ENCODE measurements around the gene HSDL2.

HSDL2 gene

DNA sequence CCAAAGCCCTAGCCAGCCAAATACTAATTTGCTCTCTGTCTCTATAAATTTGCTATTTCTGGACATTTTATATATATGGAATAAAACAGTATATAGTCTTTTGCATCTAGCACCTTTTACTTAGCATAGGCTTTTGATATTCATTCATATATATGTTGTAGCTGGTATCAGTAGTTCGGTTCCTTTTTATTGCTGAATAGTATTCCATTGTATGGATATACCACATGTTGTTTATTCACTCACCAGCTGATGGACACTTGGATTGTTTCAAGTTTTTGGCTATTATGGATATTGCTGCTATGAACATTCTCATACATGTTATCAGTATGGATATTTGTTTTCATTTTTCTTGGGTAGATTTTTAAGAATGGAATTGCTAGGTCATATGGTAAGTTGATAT is 82.9 kb downstream of the HSDL2 start:
- Histone ChIP-seq H3K36me3 (ENCODE audit: control insufficient read depth in 1 of 2, insufficient read depth in 2 of 2, low read length in 2 of 2) (peaks cover 9 to 50% of the 10 kb centered on the region in 2 donors), H3K9me3 (ENCODE audit: control insufficient read depth in 1 of 2, low read length in 2 of 2) (peaks cover 0 to 3% of the 10 kb centered on the region in 2 donors), H3K27me3 (ENCODE audit: low read depth, low read length) (no peaks in the 10 kb centered on the region), H3K4me1 (ENCODE audit: control insufficient read depth in 1 of 2, insufficient read depth in 2 of 2, low read length in 2 of 2) (no peaks in the 10 kb centered on the region), H3K4me3 (ENCODE audit: low read depth in 1 of 2, low read length in 2 of 2) (no peak overlapping the region), H3K27ac (ENCODE audit: low read length) (no peak overlapping the region)

DNA sequence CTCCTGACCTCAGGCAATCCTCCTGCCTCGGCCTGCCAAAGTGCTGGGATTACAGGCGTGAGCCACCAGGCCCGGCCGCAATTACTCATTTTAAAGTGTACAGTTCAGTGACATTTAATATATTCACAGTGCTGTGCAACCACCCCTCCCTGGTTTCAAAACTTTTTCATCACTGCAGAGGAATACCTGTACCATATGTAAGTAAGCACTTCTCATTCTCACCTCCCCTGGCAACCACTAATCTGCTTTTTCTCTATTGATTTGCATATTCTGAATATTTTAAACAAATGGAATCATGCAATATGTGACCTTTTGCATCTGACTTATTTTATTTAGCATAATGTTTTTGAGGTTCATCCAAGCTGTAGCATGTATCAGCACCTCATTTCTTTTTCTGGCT is 85.4 kb downstream of the HSDL2 start:
- Histone ChIP-seq H3K4me3 (ENCODE audit: low read depth in 1 of 2, low read length in 2 of 2) (no peak overlapping the region), H3K27ac (ENCODE audit: low read length) (no peak overlapping the region), H3K9me3 (ENCODE audit: control insufficient read depth in 1 of 2, low read length in 2 of 2) (peaks cover 0 to 3% of the 10 kb centered on the region in 2 donors), H3K27me3 (ENCODE audit: low read depth, low read length) (no peaks in the 10 kb centered on the region), H3K4me1 (ENCODE audit: control insufficient read depth in 1 of 2, insufficient read depth in 2 of 2, low read length in 2 of 2) (no peaks in the 10 kb centered on the region), H3K36me3 (ENCODE audit: control insufficient read depth in 1 of 2, insufficient read depth in 2 of 2, low read length in 2 of 2) (peaks cover 4 to 33% of the 10 kb centered on the region in 2 donors)

DNA sequence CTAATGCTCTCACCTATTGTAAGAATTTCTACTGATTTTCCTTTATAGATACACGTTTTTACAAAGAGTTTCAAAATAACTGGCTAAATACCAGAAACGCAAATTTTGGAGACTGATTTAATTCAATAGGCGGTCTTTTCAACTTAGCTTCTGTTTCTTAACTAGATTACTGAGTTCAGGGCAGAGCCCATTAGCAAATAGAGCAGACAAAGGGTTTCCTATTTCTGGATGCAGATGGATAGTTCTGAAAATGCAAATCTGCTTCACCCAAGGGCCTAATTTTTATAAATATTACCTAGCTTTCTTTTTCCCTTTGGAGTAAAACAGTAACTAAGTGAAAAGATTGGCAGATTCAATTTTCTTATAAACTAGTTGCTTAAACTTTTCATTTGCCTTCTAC is 93.1 kb downstream of the HSDL2 start:
- peaks cover 4 to 31% of the 10 kb centered on the region in 2 donors for H3K36me3 ChIP-seq (ENCODE audit: control insufficient read depth in 1 of 2, insufficient read depth in 2 of 2, low read length in 2 of 2)
- H3K9me3 ChIP-seq (ENCODE audit: control insufficient read depth in 1 of 2, low read length in 2 of 2) = peaks cover 6 to 7% of the 10 kb centered on the region in 2 donors
- no peak overlapping the region for H3K27ac ChIP-seq (ENCODE audit: low read length)
- no peaks in the 10 kb centered on the region for H3K27me3 ChIP-seq (ENCODE audit: low read depth, low read length)
- H3K4me3 ChIP-seq (ENCODE audit: low read depth in 1 of 2, low read length in 2 of 2) = no peak overlapping the region
- no peaks in the 10 kb centered on the region for H3K4me1 ChIP-seq (ENCODE audit: control insufficient read depth in 1 of 2, insufficient read depth in 2 of 2, low read length in 2 of 2)

DNA sequence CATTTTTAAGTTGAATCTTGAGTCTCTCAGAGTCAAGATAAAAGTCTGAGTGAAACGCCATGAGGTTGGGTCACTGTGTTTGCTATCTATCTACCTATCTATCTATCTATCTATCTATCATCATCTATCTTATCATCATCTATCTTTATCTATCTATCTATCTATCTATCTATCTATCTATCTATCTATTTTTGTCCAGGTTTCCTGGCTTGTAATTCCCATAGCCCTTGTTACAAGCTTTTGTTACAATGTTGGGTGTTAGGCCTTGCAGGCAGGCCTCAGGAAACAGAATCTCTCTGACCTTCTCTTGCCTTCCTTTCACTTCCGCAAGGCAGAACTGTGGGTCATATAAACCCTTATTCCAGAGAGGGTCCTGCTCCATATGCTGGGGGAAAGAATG is 94.1 kb downstream of the HSDL2 start:
- Histone ChIP-seq H3K36me3 (ENCODE audit: control insufficient read depth in 1 of 2, insufficient read depth in 2 of 2, low read length in 2 of 2) (peaks cover 0 to 31% of the 10 kb centered on the region in 2 donors), H3K4me1 (ENCODE audit: control insufficient read depth in 1 of 2, insufficient read depth in 2 of 2, low read length in 2 of 2) (no peaks in the 10 kb centered on the region), H3K27me3 (ENCODE audit: low read depth, low read length) (no peaks in the 10 kb centered on the region), H3K27ac (ENCODE audit: low read length) (no peak overlapping the region), H3K9me3 (ENCODE audit: control insufficient read depth in 1 of 2, low read length in 2 of 2) (peaks cover 6 to 11% of the 10 kb centered on the region in 2 donors), H3K4me3 (ENCODE audit: low read depth in 1 of 2, low read length in 2 of 2) (no peak overlapping the region)

DNA sequence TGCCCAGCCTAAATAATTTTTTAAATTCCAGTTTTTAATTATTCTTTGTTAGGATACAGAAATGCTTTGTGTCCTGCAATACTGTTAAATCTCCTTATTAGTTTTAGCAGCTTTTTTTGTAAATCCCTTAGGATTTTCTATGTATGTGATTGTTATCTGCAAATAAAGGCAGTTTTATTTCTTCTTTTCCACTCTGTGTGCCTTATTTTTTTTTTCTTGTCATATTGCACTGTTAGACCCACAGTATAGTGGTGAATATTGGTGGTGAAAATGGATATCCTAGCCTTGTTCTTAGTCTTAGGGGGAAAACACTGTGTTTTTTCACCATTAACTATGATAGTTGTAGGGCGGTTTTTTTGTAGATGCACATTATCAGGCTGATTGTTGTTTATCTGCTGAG is 95.4 kb downstream of the HSDL2 start:
- peaks cover 6 to 11% of the 10 kb centered on the region in 2 donors for H3K9me3 ChIP-seq (ENCODE audit: control insufficient read depth in 1 of 2, low read length in 2 of 2)
- peaks cover 0 to 31% of the 10 kb centered on the region in 2 donors for H3K36me3 ChIP-seq (ENCODE audit: control insufficient read depth in 1 of 2, insufficient read depth in 2 of 2, low read length in 2 of 2)
- H3K27me3 ChIP-seq (ENCODE audit: low read depth, low read length) = no peaks in the 10 kb centered on the region

DNA sequence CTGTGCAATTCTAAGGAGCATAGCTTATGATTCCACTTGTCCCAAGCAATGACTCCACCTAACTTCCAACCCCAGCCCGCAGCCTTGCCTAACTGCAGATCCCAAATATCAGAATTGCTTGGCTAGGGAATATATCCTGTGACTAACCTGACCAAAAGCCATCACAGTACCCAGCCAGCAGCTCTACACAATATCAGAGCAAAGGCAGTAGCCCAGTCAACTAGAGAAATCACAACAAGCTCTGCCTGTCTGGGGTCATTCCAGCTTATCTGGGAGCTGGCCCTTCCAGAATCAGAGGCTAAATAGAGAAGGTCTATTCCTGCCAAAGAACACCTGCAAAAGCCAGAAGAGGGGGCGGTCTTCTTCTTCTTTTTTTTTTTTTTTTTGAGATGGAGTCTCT is 97.4 kb downstream of the HSDL2 start:
- H3K4me1 ChIP-seq (ENCODE audit: control insufficient read depth in 1 of 2, insufficient read depth in 2 of 2, low read length in 2 of 2) = no peaks in the 10 kb centered on the region
- peaks cover 6 to 11% of the 10 kb centered on the region in 2 donors for H3K9me3 ChIP-seq (ENCODE audit: control insufficient read depth in 1 of 2, low read length in 2 of 2)
- H3K27me3 ChIP-seq (ENCODE audit: low read depth, low read length) = no peaks in the 10 kb centered on the region
- H3K27ac ChIP-seq (ENCODE audit: low read length) = no peak overlapping the region
- peaks cover 0 to 18% of the 10 kb centered on the region in 2 donors for H3K36me3 ChIP-seq (ENCODE audit: control insufficient read depth in 1 of 2, insufficient read depth in 2 of 2, low read length in 2 of 2)
- H3K4me3 ChIP-seq (ENCODE audit: low read depth in 1 of 2, low read length in 2 of 2) = no peak overlapping the region

More for the DNA sequence above, 95.4 kb downstream of the HSDL2 start:
- Histone ChIP-seq H3K4me3 (ENCODE audit: low read depth in 1 of 2, low read length in 2 of 2) (no peak overlapping the region), H3K27ac (ENCODE audit: low read length) (no peak overlapping the region), H3K4me1 (ENCODE audit: control insufficient read depth in 1 of 2, insufficient read depth in 2 of 2, low read length in 2 of 2) (no peaks in the 10 kb centered on the region)

DNA sequence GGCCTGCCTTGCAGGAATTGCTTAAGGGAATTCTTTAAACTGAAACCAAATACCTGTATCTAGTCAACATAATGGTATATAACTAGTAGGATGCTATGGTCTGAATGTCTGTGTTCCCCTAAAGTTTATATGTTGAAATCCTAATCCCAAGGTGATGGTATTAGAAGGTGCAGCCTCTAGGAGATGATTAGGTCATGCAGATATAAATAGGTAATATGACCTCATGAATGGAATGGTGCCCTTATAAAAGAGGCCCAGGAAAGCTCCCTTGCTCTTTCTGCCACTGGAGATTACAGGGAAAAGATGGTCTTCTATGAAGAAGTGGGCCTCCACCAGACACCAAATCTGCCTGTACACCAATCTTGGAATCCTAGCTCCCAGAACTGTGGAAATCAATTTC is 99.3 kb downstream of the HSDL2 start:
- H3K9me3 ChIP-seq (ENCODE audit: control insufficient read depth in 1 of 2, low read length in 2 of 2) = peaks cover 6 to 9% of the 10 kb centered on the region in 2 donors
- peaks cover 0 to 10% of the 10 kb centered on the region in 2 donors for H3K36me3 ChIP-seq (ENCODE audit: control insufficient read depth in 1 of 2, insufficient read depth in 2 of 2, low read length in 2 of 2)
- H3K4me1 ChIP-seq (ENCODE audit: control insufficient read depth in 1 of 2, insufficient read depth in 2 of 2, low read length in 2 of 2) = no peaks in the 10 kb centered on the region
- no peak overlapping the region for H3K4me3 ChIP-seq (ENCODE audit: low read depth in 1 of 2, low read length in 2 of 2)
- H3K27me3 ChIP-seq (ENCODE audit: low read depth, low read length) = no peaks in the 10 kb centered on the region
- no peak overlapping the region for H3K27ac ChIP-seq (ENCODE audit: low read length)

DNA sequence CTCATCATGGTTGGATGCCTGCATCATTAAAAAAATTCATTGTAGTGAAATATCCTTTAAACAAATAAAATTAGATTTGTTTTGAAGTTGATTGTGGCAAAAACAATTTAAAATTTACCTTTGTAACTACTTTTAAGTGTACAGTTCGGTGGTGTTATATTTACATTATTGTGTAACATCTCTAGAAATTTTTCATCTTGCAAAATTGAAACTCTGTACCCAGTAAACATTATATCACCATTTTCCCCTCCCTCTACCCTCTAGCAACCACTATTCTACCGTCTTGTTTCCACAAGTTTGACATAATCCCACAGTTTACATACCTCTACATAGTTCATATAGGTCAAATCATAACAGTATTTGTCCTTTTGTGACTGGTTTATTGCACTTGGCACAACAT is 104.7 kb downstream of the HSDL2 start:
- no peaks in the 10 kb centered on the region for H3K36me3 ChIP-seq (ENCODE audit: control insufficient read depth in 1 of 2, insufficient read depth in 2 of 2, low read length in 2 of 2)
- H3K27ac ChIP-seq (ENCODE audit: low read length) = no peak overlapping the region
- no peaks in the 10 kb centered on the region for H3K9me3 ChIP-seq (ENCODE audit: control insufficient read depth in 1 of 2, low read length in 2 of 2)
- H3K4me3 ChIP-seq (ENCODE audit: low read depth in 1 of 2, low read length in 2 of 2) = no peak overlapping the region
- peaks cover 0 to 4% of the 10 kb centered on the region in 2 donors for H3K4me1 ChIP-seq (ENCODE audit: control insufficient read depth in 1 of 2, insufficient read depth in 2 of 2, low read length in 2 of 2)
- no peaks in the 10 kb centered on the region for H3K27me3 ChIP-seq (ENCODE audit: low read depth, low read length)

DNA sequence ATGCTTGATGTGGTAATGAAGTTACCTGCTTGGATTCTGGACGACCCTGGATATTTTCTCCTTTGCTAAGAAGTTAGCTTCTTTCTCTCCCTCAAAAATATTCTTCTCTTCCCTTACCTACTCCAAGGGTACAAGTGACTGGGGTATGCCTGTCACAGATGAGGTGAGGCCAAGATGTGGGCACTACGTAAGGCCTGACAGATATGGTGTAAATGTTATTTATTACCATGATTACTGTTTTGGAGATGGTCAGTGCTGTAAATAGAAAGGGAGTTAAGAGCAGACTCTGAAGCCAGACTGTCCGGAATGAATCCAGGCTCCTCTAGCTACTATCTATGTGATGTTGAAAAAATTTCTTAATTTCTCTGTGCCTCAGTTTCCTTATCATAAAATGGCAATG is 105.7 kb downstream of the HSDL2 start:
- Histone ChIP-seq H3K27me3 (ENCODE audit: low read depth, low read length) (no peaks in the 10 kb centered on the region), H3K27ac (ENCODE audit: low read length) (no peak overlapping the region), H3K36me3 (ENCODE audit: control insufficient read depth in 1 of 2, insufficient read depth in 2 of 2, low read length in 2 of 2) (no peaks in the 10 kb centered on the region), H3K9me3 (ENCODE audit: control insufficient read depth in 1 of 2, low read length in 2 of 2) (no peaks in the 10 kb centered on the region), H3K4me1 (ENCODE audit: control insufficient read depth in 1 of 2, insufficient read depth in 2 of 2, low read length in 2 of 2) (peaks cover 0 to 4% of the 10 kb centered on the region in 2 donors), H3K4me3 (ENCODE audit: low read depth in 1 of 2, low read length in 2 of 2) (peak overlapping the region; percentile 72 to 87)

DNA sequence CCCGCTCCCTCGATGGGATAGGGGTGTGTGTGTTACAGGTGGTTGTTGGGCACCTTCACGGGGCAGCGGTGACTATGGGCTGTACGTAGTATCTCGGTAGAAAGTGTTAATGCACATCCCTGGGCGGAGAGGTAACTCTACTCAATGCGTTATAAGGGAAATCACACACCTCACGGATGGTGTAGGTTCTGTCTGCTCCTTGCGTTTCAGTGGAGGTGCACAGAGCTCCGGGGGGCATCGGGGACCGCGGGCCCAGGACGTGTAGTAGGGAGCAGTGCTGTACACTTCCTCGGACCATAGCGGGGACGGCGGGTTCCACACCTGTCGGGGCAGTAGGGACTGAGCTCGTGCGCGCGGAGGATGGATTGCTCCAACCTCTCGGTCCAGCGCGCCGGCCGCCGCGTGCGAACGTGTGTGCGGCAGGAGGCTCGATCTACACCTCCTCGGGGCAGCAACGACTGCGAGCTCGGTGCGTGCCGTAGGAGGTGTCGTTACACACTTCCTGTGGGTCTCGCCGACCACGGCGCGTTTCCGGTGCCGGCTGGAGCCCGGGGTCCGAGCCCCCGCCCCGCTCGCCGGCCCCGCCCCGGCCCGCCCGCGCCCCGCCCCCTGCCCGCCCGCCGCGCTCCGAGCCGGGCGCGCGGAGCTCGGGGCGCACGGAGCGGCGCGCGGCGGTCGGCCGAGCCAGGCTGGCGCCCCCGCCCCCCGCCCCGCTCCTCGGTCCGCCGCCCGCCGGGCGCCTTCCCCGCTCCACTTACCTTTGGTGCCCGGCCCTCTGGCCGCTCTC is 106.5 kb downstream of the HSDL2 start, which contains the start of gene KIAA1958:
Gene KIAA1958, plus strand, starts transcription at position 607 of the 787 bp plus-strand sequence. CDS start 87,254 bp downstream, outside the sequence.
- H3K27ac ChIP-seq (ENCODE audit: low read length) = no peak within 1 kb of the TSS
- H3K4me3 ChIP-seq (ENCODE audit: low read depth in 1 of 2, low read length in 2 of 2) = peak within 1 kb of the TSS; percentile 74 to 88
- peaks cover 0 to 4% of the 10 kb centered on the region in 2 donors for H3K4me1 ChIP-seq (ENCODE audit: control insufficient read depth in 1 of 2, insufficient read depth in 2 of 2, low read length in 2 of 2)
- H3K9me3 ChIP-seq (ENCODE audit: control insufficient read depth in 1 of 2, low read length in 2 of 2) = no peaks in the 10 kb centered on the region
- H3K27me3 ChIP-seq (ENCODE audit: low read depth, low read length) = no peaks in the 10 kb centered on the region
- H3K36me3 ChIP-seq (ENCODE audit: control insufficient read depth in 1 of 2, insufficient read depth in 2 of 2, low read length in 2 of 2) = no peaks in the 10 kb centered on the region

DNA sequence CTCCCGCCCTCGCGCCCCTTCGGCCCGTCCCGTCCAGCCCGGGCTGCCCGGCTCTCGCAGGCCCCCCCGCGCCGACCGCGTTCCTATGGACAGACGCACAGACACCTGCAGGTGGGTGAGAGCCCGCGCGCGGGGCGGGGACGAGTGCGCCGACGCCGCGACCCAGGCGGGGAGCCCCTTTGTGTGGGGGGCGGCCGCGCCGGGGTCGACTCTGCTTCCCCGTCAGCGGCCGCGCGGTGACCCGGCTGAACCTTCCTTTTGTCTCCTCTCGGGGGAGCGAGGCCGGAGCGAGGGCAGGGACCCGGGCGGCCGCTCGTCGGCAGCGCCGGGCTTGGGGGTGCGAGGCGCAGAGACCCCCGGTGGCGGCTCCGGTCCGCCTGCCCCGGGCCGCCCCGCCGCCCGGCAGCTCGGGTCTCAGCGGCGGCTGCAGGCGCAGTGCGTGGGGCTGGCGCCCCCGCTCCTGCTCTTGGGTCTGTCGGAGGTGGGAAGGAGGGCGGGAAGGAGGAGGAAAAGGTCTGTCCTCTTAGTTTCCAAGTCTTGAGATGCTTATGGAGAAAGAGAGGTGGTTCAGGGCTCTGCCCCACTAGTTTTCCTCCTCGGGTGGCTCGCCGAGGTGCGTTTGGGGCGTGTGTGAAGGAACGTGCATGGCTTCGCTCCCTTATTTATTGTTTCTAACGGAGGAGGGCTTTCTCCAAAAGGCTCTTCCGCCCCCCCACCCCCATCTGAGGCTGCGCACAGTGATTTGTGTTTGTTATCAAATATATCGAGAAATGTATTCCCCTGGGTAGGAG is 107.3 kb downstream of the HSDL2 start:
- Histone ChIP-seq H3K36me3 (ENCODE audit: control insufficient read depth in 1 of 2, insufficient read depth in 2 of 2, low read length in 2 of 2) (no peaks in the 10 kb centered on the region), H3K27me3 (ENCODE audit: low read depth, low read length) (no peaks in the 10 kb centered on the region), H3K9me3 (ENCODE audit: control insufficient read depth in 1 of 2, low read length in 2 of 2) (no peaks in the 10 kb centered on the region), H3K4me1 (ENCODE audit: control insufficient read depth in 1 of 2, insufficient read depth in 2 of 2, low read length in 2 of 2) (peaks cover 0 to 4% of the 10 kb centered on the region in 2 donors), H3K4me3 (ENCODE audit: low read depth in 1 of 2, low read length in 2 of 2) (peak overlapping the region; percentile 74 to 88), H3K27ac (ENCODE audit: low read length) (no peak overlapping the region)

Data from muscle layer of duodenum (tissue), 2 donors.